K562 (cell line): ENCODE measurements around the gene GRIP1. TPM values are rescaled to one million over a fixed set of nuclear protein-coding genes. Genes with fewer than 3 reads are reported as not detected.

Source experiments
- ATAC-seq: fragments of 200-7000 bp; cut with Tn5 transposase; 3 replicates; pipeline ENCODE4 v1.9.1; 2020; ENCODE audit warnings: moderate library complexity
- BruUV-seq: library from RNA; stranded (reverse); fragments of 400-500 nt; replicated peaks from 2 replicates; lab custom pipeline; 2021; lab: Mats Ljungman, UMichigan
- CTCF ChIA-PET: fragments of 300-600 bp; formaldehyde crosslinking; extraction: SDS; loops from one replicate; lab custom pipeline; 2021; ENCODE audit warnings: low intra/inter-chr PET ratio; lab: Yijun Ruan, JAX
- POLR2A ChIA-PET: fragments of 300-600, 350-650 bp; sonication (Branson Sonifier 250); formaldehyde crosslinking; extraction: SDS; loops from one replicate; lab custom pipeline; 2021; ENCODE audit warnings: antibody characterized with exemption, inconsistent platforms; lab: Yijun Ruan, JAX
- DNase-seq, 4 experiments: peaks; one replicate each; pipeline versions ENCODE4 v3.0.0 to v3.0.0-alpha.2; 2011 to 2018; ENCODE audit warnings: low spot score in 3 of 4, mixed read lengths in 3 of 4; ENCODE audit errors: extremely low read depth in 1 of 4
- FAIRE-seq: peaks from 2 replicates; lab custom pipeline; 2011; peaks lifted over from hg19 to GRCh38; lab: Jason Lieb, UNC
- H2AFZ ChIP-seq: 2 replicates; pipeline ENCODE4 v1.6.0; 2011; ENCODE audit warnings: low read depth, low read length, control low read depth, inconsistent platforms
- H3K27ac ChIP-seq: fragments of 200-600 bp; 3 replicates; pipeline ENCODE4 v1.8.0; 2011; ENCODE audit warnings: low read depth, mild to moderate bottlenecking, control low read depth, inconsistent platforms, low read length, moderate library complexity, mixed read lengths; ENCODE audit errors: extremely low read depth
- H3K27me3 ChIP-seq, 2 experiments: fragments of 300-600 bp in 1 of 2; 2 replicates in 1 of 2; 3 replicates in 1 of 2; pipeline versions ENCODE4 v1.6.0 to v1.8.0; 2011; ENCODE audit warnings: inconsistent platforms in 2 of 2, low read length in 2 of 2, mild to moderate bottlenecking in 1 of 2, mixed read lengths in 1 of 2, moderate library complexity in 1 of 2; ENCODE audit not compliant: control insufficient read depth in 2 of 2, insufficient read depth in 2 of 2
- H3K36me3 ChIP-seq: fragments of 300-600 bp; 3 replicates; pipeline ENCODE4 v1.8.0; 2011; ENCODE audit warnings: mild to moderate bottlenecking, low read length, inconsistent platforms; ENCODE audit not compliant: control insufficient read depth, insufficient read depth
- H3K4me1 ChIP-seq, 2 experiments: fragments of 200-600 bp in 1 of 2; replicated peaks in 1 of 2; 2 replicates in 1 of 2; 3 replicates in 1 of 2; pipeline versions ENCODE4 v1.5.1 to v1.8.0; 2011; ENCODE audit warnings: inconsistent platforms in 2 of 2, low read length in 2 of 2, mild to moderate bottlenecking in 1 of 2, mixed read lengths in 1 of 2, moderate library complexity in 1 of 2; ENCODE audit not compliant: control insufficient read depth in 2 of 2, insufficient read depth in 2 of 2
- H3K4me2 ChIP-seq: 2 replicates; pipeline ENCODE4 v1.6.1; 2011; ENCODE audit warnings: low read length, control low read depth, inconsistent platforms, mixed read lengths; ENCODE audit not compliant: insufficient read depth
- H3K4me3 ChIP-seq: fragments of 200-600 bp; sonication (generic), shearing (Covaris generic); 2 replicates; pipeline ENCODE4 v1.5.1; 2016; ENCODE audit warnings: control low read depth, inconsistent platforms
- H3K79me2 ChIP-seq: fragments of 200-600 bp; 3 replicates; pipeline ENCODE4 v1.8.0; 2011; ENCODE audit warnings: low read length, inconsistent platforms; ENCODE audit not compliant: control insufficient read depth, insufficient read depth
- H3K9ac ChIP-seq, 2 experiments: 2 replicates each; pipeline versions ENCODE4 v1.6.0 to v1.6.1; 2011; ENCODE audit warnings: low read depth in 2 of 2, low read length in 2 of 2, control low read depth in 1 of 2, inconsistent platforms in 1 of 2, mild to moderate bottlenecking in 1 of 2, mixed read lengths in 1 of 2; ENCODE audit not compliant: insufficient read depth in 1 of 2
- H3K9me1 ChIP-seq: one replicate; pipeline ENCODE4 v1.6.0; 2011; ENCODE audit warnings: inconsistent platforms, mild to moderate bottlenecking, low read length, moderate library complexity; ENCODE audit not compliant: control insufficient read depth, insufficient read depth
- H3K9me3 ChIP-seq: replicated peaks from 2 replicates; pipeline ENCODE4 v1.5.1; 2011; ENCODE audit warnings: low read depth, low read length, inconsistent platforms; ENCODE audit not compliant: control insufficient read depth, insufficient read depth
- H4K20me1 ChIP-seq: replicated peaks from 2 replicates; pipeline ENCODE4 v1.6.1; 2011; ENCODE audit warnings: low read length, inconsistent platforms, mixed read lengths; ENCODE audit not compliant: control insufficient read depth, insufficient read depth
- CBX2 ChIP-seq: fragments of 200-600 bp; sonication (generic); IDR thresholded peaks from one replicate; pipeline ENCODE4 v1.6.1; 2012; ENCODE audit warnings: mild to moderate bottlenecking, low read length, inconsistent platforms; ENCODE audit not compliant: insufficient read depth, poor library complexity, severe bottlenecking
- DIDO1 ChIP-seq: fragments of 450-650 bp; IDR thresholded peaks from 2 replicates; pipeline ENCODE4 v1.6.1; 2016; ENCODE audit warnings: low read depth, missing biosample characterization, missing genetic modification characterization
- HCFC1 ChIP-seq: IDR thresholded peaks from 2 replicates; pipeline ENCODE4 v1.6.1; 2012; ENCODE audit warnings: low read depth, low read length, improper control_type of control experiment
- NFRKB ChIP-seq: fragments of 450-650 bp; IDR thresholded peaks from 2 replicates; pipeline ENCODE4 v1.6.1; 2016; ENCODE audit warnings: low read depth
- RAD21 ChIP-seq, 2 experiments: fragments of 250-450 bp in 1 of 2; fragments of 450-650 bp in 1 of 2; sonication (Bioruptor Pico) in 1 of 2; formaldehyde crosslinking in 1 of 2; IDR thresholded peaks in 1 of 2; conservative IDR thresholded peaks in 1 of 2; 2 replicates each; pipeline versions ENCODE4 v1.4.0 to v1.8.0; 2020 to 2022; ENCODE audit warnings: mild to moderate bottlenecking in 2 of 2, moderate library complexity in 1 of 2
- SAFB2 ChIP-seq: fragments of 200-400 bp; formaldehyde crosslinking; IDR thresholded peaks from 2 replicates; pipeline ENCODE4 v1.6.1; 2018; ENCODE audit warnings: borderline replicate concordance, low read length, low read depth, moderate library complexity; ENCODE audit not compliant: severe bottlenecking
- ZNF232 ChIP-seq: sonication (generic); formaldehyde crosslinking; IDR thresholded peaks from 2 replicates; pipeline ENCODE4 v1.8.0; 2022; ENCODE audit warnings: mild to moderate bottlenecking, missing genetic modification reagents
- ZNF316 ChIP-seq: fragments of 450-650 bp; IDR thresholded peaks from 2 replicates; pipeline ENCODE4 v1.6.1; 2016
- ZZZ3 ChIP-seq: fragments of 450-650 bp; IDR thresholded peaks from 2 replicates; pipeline ENCODE4 v1.6.1; 2016; ENCODE audit warnings: antibody characterized with exemption, mild to moderate bottlenecking, moderate library complexity
- WGBS: fragments of 100-300 bp; shearing (Covaris generic); methylation state at CpG from one replicate; pipeline ENCODE4 v1.1.6; 2016; ENCODE audit warnings: low coverage, mixed read lengths; ENCODE audit not compliant: insufficient coverage; ENCODE audit errors: missing lambda C conversion rate; 5-methylcytosine and 5-hydroxymethylcytosine counted together
- in situ Hi-C: fragments of 300-500 bp; cut with MboI; formaldehyde crosslinking; loops from 4 replicates; pipeline ENCODE4 v1.15.0; 2018; ENCODE audit warnings: inconsistent platforms, mixed read lengths
- intact Hi-C: fragments of 100-400 bp; cut with micrococcal nuclease; formaldehyde crosslinking; loops from 2 replicates; pipeline ENCODE4 v1.14.2; 2022
- polyA plus RNA-seq, 8 experiments: library from polyadenylated mRNA; depleted of rRNA in 4 of 8; stranded (reverse) in 5 of 8; unstranded in 3 of 8; fragments of >200 nt; fragmentation: Nextera tagmentation in 2 of 8; fragmentation: Illumina TruSeq in 1 of 8; extraction: Ambion mirVana in 2 of 8; extraction: Trizol in 1 of 8; gene quantifications; 2 replicates each; pipeline versions ENCODE4 v1.2.1 to v1.2.3, GENCODE V29; 2011 to 2014; ENCODE audit warnings: inconsistent platforms in 1 of 8, missing spikeins in 1 of 8
- total RNA-seq, 7 experiments: library from RNA; depleted of rRNA in 6 of 7; stranded (reverse); fragments of >200 nt in 6 of 7; fragmentation: Illumina TruSeq in 2 of 7; extraction: Trizol in 2 of 7; gene quantifications; 2 replicates each; pipeline versions ENCODE4 v1.2.1 to v1.2.3, GENCODE V29; 2011 to 2021; ENCODE audit warnings: low replicate concordance in 1 of 7

Gene GRIP1
- total and polyA plus RNA-seq, 9 of the 15 experiments (the other 6 are each of a cell fraction or from before 2014, with no cell fraction given): 0.28 to 1.2 (median 0.45) TPM

GRCh38 chr12:66331814-66332213 lies 347.1 kb downstream of the GRIP1 start:
- Histone ChIP-seq H3K9me1 (no peaks in the 10 kb centered on the region), H2AFZ (no peak overlapping the region), H3K9ac (no peak overlapping the region), H3K79me2 (no peaks in the 10 kb centered on the region), H3K27ac (no peak overlapping the region), H4K20me1 (no peaks in the 10 kb centered on the region), H3K9me3 (no peaks in the 10 kb centered on the region), H3K4me2 (no peak overlapping the region), H3K36me3 (no peaks in the 10 kb centered on the region), H3K27me3 (no peaks in the 10 kb centered on the region), H3K4me3 (no peak overlapping the region), H3K4me1 (no peaks in the 10 kb centered on the region)
- TF ChIP-seq ZNF316: no peak
- no peak for TF ChIP-seq RAD21 (CRISPR knock-in tag; conservative IDR thresholded peaks at IDR 0.05 in 1 of 2, IDR thresholded peaks at IDR 0.05 in 1 of 2)
- TF ChIP-seq ZZZ3: no peak
- TF ChIP-seq NFRKB: no peak
- TF ChIP-seq CBX2: no peak
- no peak for TF ChIP-seq SAFB2
- no peak for TF ChIP-seq HCFC1
- no peak for TF ChIP-seq DIDO1 (tag)
- no peak for TF ChIP-seq ZNF232
- BruUV-seq: no TSS peak
- in situ Hi-C loops: no loop called here
- no peak for ATAC-seq
- no peak for DNase-seq
- ChIA-PET POLR2A (no interaction called here), CTCF (no interaction called here)
- FAIRE-seq: no peak
- 71% methylated on average over 1 of the region's 1 CpG for WGBS
- intact Hi-C loops: no loop called here
